Endothelial cell of umbilical vein (primary cell): ENCODE results near the gene PIP4K2B. TPM values are rescaled to one million over a fixed set of nuclear protein-coding genes. Genes with fewer than 3 reads are reported as not detected.

Experiments
- BruUV-seq: library from RNA; stranded (reverse); fragments of 400-500 nt; replicated peaks from 2 replicates; lab custom pipeline; 2021; lab: Mats Ljungman, UMichigan
- CTCF ChIA-PET: fragments of 300-600, 350-600 bp; sonication (Branson Sonifier 250); formaldehyde crosslinking; loops from one replicate; lab custom pipeline; 2021; ENCODE audit warnings: antibody characterized with exemption, inconsistent platforms; lab: Charles Lee
- POLR2A ChIA-PET: fragments of 300-600, 350-600 bp; sonication (Branson Sonifier 250); formaldehyde crosslinking; loops from one replicate; lab custom pipeline; 2021; ENCODE audit warnings: antibody characterized with exemption, inconsistent platforms; lab: Charles Lee
- DNase-seq: peaks from one replicate; pipeline ENCODE4 v3.0.0-alpha.2; 2011; ENCODE audit warnings: low read depth, low spot score
- FAIRE-seq: peaks from 2 replicates; lab custom pipeline; 2011; peaks lifted over from hg19 to GRCh38; lab: Jason Lieb, UNC
- H2AFZ ChIP-seq: 2 replicates; pipeline ENCODE4 v1.6.0; 2012; ENCODE audit warnings: low read depth, low read length, control low read depth, inconsistent platforms
- H3K27ac ChIP-seq: 2 replicates; pipeline ENCODE4 v1.5.1; 2011; ENCODE audit warnings: low read depth, mild to moderate bottlenecking, control low read depth, low read length, moderate library complexity; ENCODE audit not compliant: insufficient read depth
- H3K27me3 ChIP-seq, 2 experiments: 2 replicates each; pipeline versions ENCODE4 v1.6.0 to v1.6.1; 2011; ENCODE audit warnings: low read length in 2 of 2, mixed read lengths in 1 of 2; ENCODE audit not compliant: control insufficient read depth in 2 of 2, insufficient read depth in 2 of 2
- H3K36me3 ChIP-seq, 2 experiments: 2 replicates in 1 of 2; 3 replicates in 1 of 2; pipeline ENCODE4 v1.5.1; 2011; ENCODE audit warnings: low read length in 2 of 2, mild to moderate bottlenecking in 1 of 2, moderate library complexity in 1 of 2; ENCODE audit not compliant: control insufficient read depth in 2 of 2, insufficient read depth in 2 of 2; ENCODE audit errors: extremely low read depth in 1 of 2
- H3K4me1 ChIP-seq: 3 replicates; pipeline ENCODE4 v1.5.1; 2011; ENCODE audit warnings: mild to moderate bottlenecking, low read length; ENCODE audit not compliant: control insufficient read depth, insufficient read depth; ENCODE audit errors: extremely low read depth
- H3K4me2 ChIP-seq: 2 replicates; pipeline ENCODE4 v1.6.1; 2011; ENCODE audit warnings: low read length, control low read depth, mixed read lengths; ENCODE audit not compliant: insufficient read depth
- H3K4me3 ChIP-seq, 3 experiments: fragments of 200-600 bp in 1 of 3; sonication (generic), shearing (Covaris generic) in 1 of 3; replicated peaks in 1 of 3; 2 replicates each; pipeline ENCODE4 v1.5.1; 2011 to 2016; ENCODE audit warnings: control low read depth in 3 of 3, low read length in 3 of 3, mild to moderate bottlenecking in 2 of 3, inconsistent platforms in 1 of 3, low read depth in 1 of 3, moderate library complexity in 1 of 3; ENCODE audit not compliant: insufficient read depth in 1 of 3
- H3K79me2 ChIP-seq: 2 replicates; pipeline ENCODE4 v1.6.0; 2012; ENCODE audit warnings: low read length, inconsistent platforms; ENCODE audit not compliant: control insufficient read depth, insufficient read depth
- H3K9ac ChIP-seq: replicated peaks from 2 replicates; pipeline ENCODE3; 2011; ENCODE audit warnings: low read length, control low read depth; ENCODE audit not compliant: insufficient read depth; ENCODE audit errors: extremely low read depth
- H3K9me1 ChIP-seq: replicated peaks from 3 replicates; pipeline ENCODE4 v1.6.0; 2011; ENCODE audit warnings: mild to moderate bottlenecking, low read length; ENCODE audit not compliant: control insufficient read depth, insufficient read depth; ENCODE audit errors: extremely low read depth
- H3K9me3 ChIP-seq: replicated peaks from 2 replicates; pipeline ENCODE4 v1.5.1; 2012; ENCODE audit warnings: low read length, inconsistent platforms; ENCODE audit not compliant: control insufficient read depth, insufficient read depth
- H4K20me1 ChIP-seq: replicated peaks from 2 replicates; pipeline ENCODE3; 2011; ENCODE audit warnings: mild to moderate bottlenecking, low read length; ENCODE audit not compliant: control insufficient read depth, insufficient read depth; ENCODE audit errors: extremely low read depth
- CTCF ChIP-seq, 2 donors: IDR thresholded peaks; 1 replicate in 1 of 2; 2 replicates in 1 of 2; pipeline ENCODE4 v1.5.1; 2011; ENCODE audit warnings: low read length in 2 of 2, mild to moderate bottlenecking in 2 of 2, moderate library complexity in 2 of 2, control low read depth in 1 of 2, inconsistent platforms in 1 of 2, low read depth in 1 of 2; ENCODE audit not compliant: insufficient read depth in 1 of 2; ENCODE audit errors: extremely low read depth in 1 of 2
- EZH2 ChIP-seq: IDR thresholded peaks from 2 replicates; pipeline ENCODE4 v1.6.1; 2012; ENCODE audit warnings: borderline replicate concordance, low read depth, mild to moderate bottlenecking, moderate library complexity, low read length, inconsistent platforms; ENCODE audit not compliant: severe bottlenecking
- dilution Hi-C: fragments of 300-500 bp; cut with MboI; formaldehyde crosslinking; loops from one replicate; pipeline ENCODE4 v1.15.0; 2019; ENCODE audit warnings: low sequenced_read_pairs; ENCODE audit not compliant: extremely low pct_ligation_motif_present
- intact Hi-C: fragments of 100-400 bp; cut with micrococcal nuclease; formaldehyde crosslinking; loops from one replicate; pipeline ENCODE4 v1.10.0; 2022
- polyA plus RNA-seq, 4 experiments: library from polyadenylated mRNA; depleted of rRNA in 3 of 4; stranded (reverse) in 3 of 4; unstranded in 1 of 4; fragments of >200 nt; gene quantifications; 2 replicates each; pipeline versions ENCODE4 v1.2.1 to v1.2.3, GENCODE V29; 2011 to 2012; ENCODE audit warnings: missing spikeins in 1 of 4
- total RNA-seq: library from RNA; stranded (reverse); gene quantifications from 2 replicates; pipeline ENCODE4 v1.2.3, GENCODE V29; 2021

PIP4K2B gene
- total and polyA plus RNA-seq, 2 donors (not counting 3 experiments of a cell fraction or from before 2014, with no cell fraction given) = 23.1 to 48.8 TPM

- TF ChIP-seq CTCF (IDR thresholded peaks at IDR 0.05; ENCODE audit: extremely low read depth in 1 of 2, insufficient read depth in 1 of 2, low read depth in 1 of 2, low read length in 2 of 2) = peak in 1 of 2 donors; percentile 15
- TF ChIP-seq EZH2 = no peak
- Histone ChIP-seq H4K20me1 (no peaks in the 10 kb centered on the region), H3K9ac (no peak overlapping the region), H3K4me3 (no peak overlapping the region), H3K4me1 (peaks cover 24% of the 10 kb centered on the region), H2AFZ (no peak overlapping the region), H3K79me2 (peaks cover 6% of the 10 kb centered on the region), H3K27ac (no peak overlapping the region), H3K36me3 (peaks cover 2 to 31% of the 10 kb centered on the region in 2 experiments), H3K4me2 (no peak overlapping the region), H3K9me1 (no peaks in the 10 kb centered on the region), H3K9me3 (no peaks in the 10 kb centered on the region), H3K27me3 (no peaks in the 10 kb centered on the region)
- ChIA-PET POLR2A (interaction anchor here (1.0 kb wide), 1 partner anchor 29 kb away, joined by 3 read pairs; no protein-coding TSS in a partner anchor), CTCF (interaction anchor here (0.9 to 5.4 kb wide), 19 partner anchors 11 to 419 kb away, joined by 3 to 138 read pairs (median 9); partner anchors contain the start of genes EPOP, MLLT6 and PCGF2)
- BruUV-seq = no TSS peak
- no peak for DNase-seq
- no peak for FAIRE-seq
- dilution Hi-C loops (no loop called here), intact Hi-C loops (no loop called here)
Observed at GRCh38 chr17:38733982-38734973, 65.1 kb downstream of the PIP4K2B start.
